ENCODE measurements around the gene VPS33A. TPM values are rescaled to one million over a fixed set of nuclear protein-coding genes. Genes with fewer than 3 reads are reported as not detected.

The VPS33A gene
- total RNA-seq, 4 donors from 2014 or later, result 13.6 to 19.4 (median 15.1) TPM

DNA sequence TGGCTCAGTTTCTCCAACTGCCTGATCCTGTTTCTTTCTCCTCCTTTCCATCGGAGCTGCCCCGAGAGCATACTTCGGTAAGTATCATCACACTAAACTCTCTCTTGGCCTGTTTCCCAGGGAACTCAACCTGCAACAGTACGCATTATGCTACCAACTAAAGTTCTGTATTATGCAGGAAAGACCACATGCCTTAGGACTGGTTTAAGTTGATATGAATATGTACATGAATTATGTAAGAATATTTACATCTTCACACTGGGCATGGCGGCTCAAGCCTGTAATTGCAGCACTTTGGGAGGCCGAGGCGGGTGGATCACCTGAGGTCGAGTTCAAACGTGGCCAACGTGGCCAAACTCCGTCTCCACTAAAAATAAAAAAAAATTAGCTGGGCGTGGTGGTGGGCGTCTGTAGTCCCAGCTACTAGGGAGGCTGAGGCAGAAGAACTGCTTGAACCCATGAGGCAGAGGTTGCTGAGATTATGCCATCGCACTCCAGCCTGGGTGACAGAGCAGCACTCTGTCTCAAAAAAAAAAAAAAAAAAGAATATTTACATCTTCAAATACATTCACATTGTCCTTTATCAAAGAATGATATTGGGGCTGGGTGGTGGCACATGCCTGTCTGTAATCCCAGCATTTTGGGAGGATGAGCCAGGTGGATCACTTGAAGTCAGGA is 31.9 kb upstream of the VPS33A start:
- Histone ChIP-seq H3K27ac (no peak overlapping the region), H3K27me3 (no peaks in the 10 kb centered on the region), H3K4me1 (no peaks in the 10 kb centered on the region), H3K4me3 (no peak overlapping the region), H3K9me3 (no peaks in the 10 kb centered on the region), H3K36me3 (peaks cover 77% of the 10 kb centered on the region)
- DNase-seq (ENCODE audit: low spot score in 2 of 2), result no peak
- WGBS, result 96% methylated on average over 14 of the region's 14 CpGs
- TF ChIP-seq POLR2A (IDR thresholded peaks at IDR 0.05), result no peak
- TF ChIP-seq EP300 (IDR thresholded peaks at IDR 0.05), result no peak
- no peak for TF ChIP-seq POLR2AphosphoS5 (IDR thresholded peaks at IDR 0.05)
- TF ChIP-seq, protein P1, sequence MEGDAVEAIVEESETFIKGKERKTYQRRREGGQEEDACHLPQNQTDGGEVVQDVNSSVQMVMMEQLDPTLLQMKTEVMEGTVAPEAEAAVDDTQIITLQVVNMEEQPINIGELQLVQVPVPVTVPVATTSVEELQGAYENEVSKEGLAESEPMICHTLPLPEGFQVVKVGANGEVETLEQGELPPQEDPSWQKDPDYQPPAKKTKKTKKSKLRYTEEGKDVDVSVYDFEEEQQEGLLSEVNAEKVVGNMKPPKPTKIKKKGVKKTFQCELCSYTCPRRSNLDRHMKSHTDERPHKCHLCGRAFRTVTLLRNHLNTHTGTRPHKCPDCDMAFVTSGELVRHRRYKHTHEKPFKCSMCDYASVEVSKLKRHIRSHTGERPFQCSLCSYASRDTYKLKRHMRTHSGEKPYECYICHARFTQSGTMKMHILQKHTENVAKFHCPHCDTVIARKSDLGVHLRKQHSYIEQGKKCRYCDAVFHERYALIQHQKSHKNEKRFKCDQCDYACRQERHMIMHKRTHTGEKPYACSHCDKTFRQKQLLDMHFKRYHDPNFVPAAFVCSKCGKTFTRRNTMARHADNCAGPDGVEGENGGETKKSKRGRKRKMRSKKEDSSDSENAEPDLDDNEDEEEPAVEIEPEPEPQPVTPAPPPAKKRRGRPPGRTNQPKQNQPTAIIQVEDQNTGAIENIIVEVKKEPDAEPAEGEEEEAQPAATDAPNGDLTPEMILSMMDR (IDR thresholded peaks at IDR 0.05), result no peak

DNA sequence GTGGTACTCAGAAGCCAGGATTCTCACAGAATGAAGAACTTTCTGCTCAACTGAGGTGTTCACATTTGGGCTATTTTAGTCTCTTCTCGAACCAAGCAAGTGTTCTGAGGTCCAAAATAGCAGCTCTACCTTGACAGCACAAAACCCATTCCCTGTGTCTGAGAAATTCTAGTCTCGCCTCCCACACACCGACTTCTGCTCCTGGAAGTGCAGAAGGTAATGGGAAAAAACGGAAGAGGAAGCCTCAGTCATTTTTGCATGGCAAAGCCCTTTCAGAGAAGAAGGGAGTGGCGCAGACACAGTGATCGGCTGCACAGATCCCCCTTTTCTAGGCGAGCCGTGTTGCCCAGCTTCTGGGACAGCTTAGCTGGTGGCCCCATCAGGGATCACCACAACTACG is 31.2 kb upstream of the VPS33A start:
- no peak overlapping the region for H3K4me3 ChIP-seq
- no peak overlapping the region for H3K27ac ChIP-seq
- H3K9me3 ChIP-seq, result no peaks in the 10 kb centered on the region
- TF ChIP-seq POLR2A (IDR thresholded peaks at IDR 0.05) (no peak), POLR2AphosphoS5 (IDR thresholded peaks at IDR 0.05) (no peak)
- no peaks in the 10 kb centered on the region for H3K4me1 ChIP-seq
- peaks cover 70% of the 10 kb centered on the region for H3K36me3 ChIP-seq
- no peak for DNase-seq (ENCODE audit: low spot score in 2 of 2)
- H3K27me3 ChIP-seq, result no peaks in the 10 kb centered on the region
- 94% methylated on average over 9 of the region's 9 CpGs for WGBS

DNA sequence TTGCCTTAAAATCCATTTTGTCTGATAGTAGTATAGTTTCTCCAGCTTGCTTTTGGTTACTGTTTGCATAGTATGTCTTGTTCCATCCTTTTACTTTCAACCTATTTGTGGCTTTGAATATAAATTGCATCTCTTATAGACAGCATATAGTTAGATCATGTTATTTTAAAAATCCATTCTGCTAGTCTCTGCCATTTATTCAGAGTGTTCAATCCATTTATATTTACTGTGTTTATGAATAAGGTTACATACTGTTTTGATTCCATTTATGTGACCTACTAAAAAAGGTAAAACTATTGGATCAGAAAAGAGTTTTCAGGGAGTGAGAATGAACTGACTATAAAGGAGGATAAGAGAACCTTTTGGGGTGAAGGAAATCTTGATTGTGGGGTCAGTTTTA is 29.6 kb upstream of the VPS33A start:
- Histone ChIP-seq H3K4me1 (no peaks in the 10 kb centered on the region), H3K27ac (no peak overlapping the region), H3K9me3 (no peaks in the 10 kb centered on the region), H3K27me3 (no peaks in the 10 kb centered on the region), H3K4me3 (no peak overlapping the region), H3K36me3 (peaks cover 69% of the 10 kb centered on the region)
- no peak for TF ChIP-seq POLR2AphosphoS5 (IDR thresholded peaks at IDR 0.05)
- TF ChIP-seq, protein P1 (IDR thresholded peaks at IDR 0.05), result no peak
- no peak for TF ChIP-seq EP300 (IDR thresholded peaks at IDR 0.05)
- TF ChIP-seq POLR2A (IDR thresholded peaks at IDR 0.05), result no peak
- DNase-seq (ENCODE audit: low spot score in 2 of 2), result no peak

DNA sequence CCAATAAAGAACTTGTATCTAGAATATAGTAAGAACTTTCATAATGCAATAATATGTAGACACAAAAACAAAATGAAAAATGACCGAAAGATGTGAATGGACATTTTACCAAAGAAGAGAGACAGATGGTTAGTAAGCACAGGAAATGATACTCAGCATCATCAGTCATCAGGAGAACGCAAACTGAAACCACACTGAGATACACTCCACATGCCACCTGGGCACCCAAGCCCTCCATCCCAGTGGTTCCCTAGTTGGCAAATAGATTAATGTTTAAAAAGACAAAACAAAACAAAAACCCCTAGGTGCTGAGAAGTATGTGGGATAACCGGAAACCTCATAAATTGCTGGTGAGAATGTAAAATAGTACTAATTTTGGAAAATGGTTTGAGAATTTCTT is 26.8 kb upstream of the VPS33A start:
- 92% methylated on average over 3 of the region's 3 CpGs for WGBS
- Histone ChIP-seq H3K27ac (no peak overlapping the region), H3K4me1 (no peaks in the 10 kb centered on the region), H3K36me3 (peaks cover 57% of the 10 kb centered on the region), H3K9me3 (no peaks in the 10 kb centered on the region), H3K4me3 (no peak overlapping the region), H3K27me3 (no peaks in the 10 kb centered on the region)
- no peak for DNase-seq (ENCODE audit: low spot score in 2 of 2)
- TF ChIP-seq POLR2A (IDR thresholded peaks at IDR 0.05) (no peak), POLR2AphosphoS5 (IDR thresholded peaks at IDR 0.05) (no peak), EP300 (IDR thresholded peaks at IDR 0.05) (no peak)
- TF ChIP-seq, protein P1 (IDR thresholded peaks at IDR 0.05), result no peak

DNA sequence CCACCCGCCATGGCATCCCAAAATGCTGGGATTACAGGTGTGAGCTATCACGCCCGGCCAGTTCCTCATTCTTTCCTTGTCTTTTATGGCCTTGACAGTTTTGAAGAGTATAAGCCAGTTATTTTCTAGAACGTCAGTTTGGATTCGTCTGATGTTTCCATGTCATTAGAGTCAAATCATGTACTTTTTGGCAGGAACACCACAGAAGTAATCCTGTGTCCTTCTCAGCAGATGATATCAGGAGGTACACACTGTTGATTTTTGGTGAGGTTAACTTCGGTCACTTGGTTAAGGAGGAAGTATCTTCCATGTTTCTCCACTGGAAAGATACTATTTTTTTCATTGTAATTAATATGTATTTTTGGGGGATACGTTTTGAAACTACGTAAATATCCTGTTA is 25.1 kb upstream of the VPS33A start:
- Histone ChIP-seq H3K27ac (no peak overlapping the region), H3K27me3 (no peaks in the 10 kb centered on the region), H3K36me3 (peaks cover 57% of the 10 kb centered on the region), H3K4me1 (no peaks in the 10 kb centered on the region), H3K9me3 (no peaks in the 10 kb centered on the region), H3K4me3 (no peak overlapping the region)
- TF ChIP-seq POLR2AphosphoS5 (IDR thresholded peaks at IDR 0.05) (no peak), POLR2A (IDR thresholded peaks at IDR 0.05) (no peak)
- TF ChIP-seq, protein P1 (IDR thresholded peaks at IDR 0.05), result no peak
- 95% methylated on average over 8 of the region's 8 CpGs for whole genome bisulfite sequencing
- DNase-seq (ENCODE audit: low spot score in 2 of 2), result no peak

DNA sequence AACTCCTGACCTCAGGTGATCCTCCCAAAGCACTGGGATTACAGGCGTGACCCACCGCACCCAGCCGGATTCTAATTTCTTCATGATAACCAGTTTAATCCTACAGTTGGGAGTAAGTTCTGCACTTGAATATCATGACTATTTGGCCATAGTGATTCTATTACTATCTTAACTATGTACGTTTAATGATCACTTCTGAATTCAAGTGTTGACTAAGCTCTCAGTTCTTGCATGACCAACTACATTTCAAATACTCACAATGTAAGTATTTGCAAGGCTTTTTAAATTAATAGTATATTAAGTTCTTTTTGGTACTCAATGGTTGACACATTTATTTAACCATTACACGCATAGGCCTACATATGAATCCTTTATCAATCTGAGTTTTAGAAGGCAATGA is 17.4 kb upstream of the VPS33A start:
- no peak for DNase-seq (ENCODE audit: low spot score in 2 of 2)
- Histone ChIP-seq H3K27ac (no peak overlapping the region), H3K4me1 (no peaks in the 10 kb centered on the region), H3K36me3 (peaks cover 62% of the 10 kb centered on the region), H3K27me3 (no peaks in the 10 kb centered on the region), H3K4me3 (no peak overlapping the region), H3K9me3 (no peaks in the 10 kb centered on the region)
- WGBS, result 95% methylated on average over 5 of the region's 5 CpGs
- TF ChIP-seq EP300 (IDR thresholded peaks at IDR 0.05) (no peak), POLR2AphosphoS5 (IDR thresholded peaks at IDR 0.05) (no peak), POLR2A (IDR thresholded peaks at IDR 0.05) (no peak)
- TF ChIP-seq, protein P1 (IDR thresholded peaks at IDR 0.05), result no peak
